Measurements from ENCODE around the gene KCNJ5. TPM values are rescaled to one million over a fixed set of nuclear protein-coding genes. Genes with fewer than 3 reads are reported as not detected.
A peak's percentile ranks its signal among the peaks of the same experiment; 100 is the strongest.

The KCNJ5 gene
- total RNA-seq, 2 donors from 2014 or later, result 6.3 to 13.7 TPM

- Histone ChIP-seq H3K36me3 (replicated peaks in 1 of 2; ENCODE audit: insufficient read depth in 1 of 2, low read depth in 2 of 2) (no peaks in the 10 kb centered on the region), H3K4me3 (no peak overlapping the region), H3K4me1 (peaks cover 83% of the 10 kb centered on the region), H3K27ac (peak overlapping the region in 1 of 4 donors; percentile 25), H3K27me3 (no peaks in the 10 kb centered on the region), H3K9me3 (no peaks in the 10 kb centered on the region)
- intact Hi-C loops (cut with DNase I), result no loop called here
- no peak for ATAC-seq
- DNase-seq, result peak; percentile 56 to 77 (median 66)
- TF ChIP-seq CTCF (IDR thresholded peaks at IDR 0.05), result no peak
- TF ChIP-seq POLR2A (IDR thresholded peaks at IDR 0.05), result no peak
- WGBS, 2 donors, result 73 to 77% methylated on average over 13 of the region's 13 CpGs
Observed at GRCh38 chr11:128898580-128899344, 7.6 kb downstream of the KCNJ5 start.

GRCh38 chr11:128900468-128900867 lies 9.3 kb downstream of the KCNJ5 start:
- Histone ChIP-seq H3K27me3 (no peaks in the 10 kb centered on the region), H3K27ac (peak overlapping the region in 3 of 4 donors; percentile 12 to 34 (median 23)), H3K4me3 (no peak overlapping the region), H3K36me3 (replicated peaks in 1 of 2; ENCODE audit: insufficient read depth in 1 of 2, low read depth in 2 of 2) (no peaks in the 10 kb centered on the region), H3K9me3 (no peaks in the 10 kb centered on the region), H3K4me1 (peaks cover 81% of the 10 kb centered on the region)
- intact Hi-C loops (cut with DNase I), result no loop called here
- WGBS, 2 donors, result 13 to 23% methylated on average over 4 of the region's 4 CpGs
- TF ChIP-seq POLR2A (IDR thresholded peaks at IDR 0.05) (no peak), CTCF (IDR thresholded peaks at IDR 0.05) (no peak)
- DNase-seq, result peak; percentile 54 to 74 (median 56)
- ATAC-seq, result peak; percentile 53

GRCh38 chr11:128901653-128902514 lies 10.7 kb downstream of the KCNJ5 start:
- TF ChIP-seq CTCF (IDR thresholded peaks at IDR 0.05) (no peak), POLR2A (IDR thresholded peaks at IDR 0.05) (no peak)
- no peak for DNase-seq
- intact Hi-C loops (cut with DNase I), result no loop called here
- no peak overlapping the region for H3K27ac ChIP-seq
- H3K27me3 ChIP-seq, result no peaks in the 10 kb centered on the region
- no peaks in the 10 kb centered on the region for H3K36me3 ChIP-seq (replicated peaks in 1 of 2; ENCODE audit: insufficient read depth in 1 of 2, low read depth in 2 of 2)
- H3K4me1 ChIP-seq, result peaks cover 76% of the 10 kb centered on the region
- no peak for ATAC-seq
- no peaks in the 10 kb centered on the region for H3K9me3 ChIP-seq
- 79 to 84% methylated on average over 28 to 29 of the region's 29 CpGs for WGBS, 2 donors
- H3K4me3 ChIP-seq, result no peak overlapping the region

- peaks cover 71% of the 10 kb centered on the region for H3K4me1 ChIP-seq
- no peak overlapping the region for H3K27ac ChIP-seq
- H3K36me3 ChIP-seq (replicated peaks in 1 of 2; ENCODE audit: insufficient read depth in 1 of 2, low read depth in 2 of 2), result no peaks in the 10 kb centered on the region
- DNase-seq, result no peak
- intact Hi-C loops (cut with DNase I), result no loop called here
- H3K27me3 ChIP-seq, result no peaks in the 10 kb centered on the region
- ATAC-seq, result no peak
- H3K9me3 ChIP-seq, result no peaks in the 10 kb centered on the region
- 81 to 88% methylated on average over 10 of the region's 10 CpGs for WGBS, 2 donors
- no peak for TF ChIP-seq POLR2A (IDR thresholded peaks at IDR 0.05)
- TF ChIP-seq CTCF (IDR thresholded peaks at IDR 0.05), result no peak
- no peak overlapping the region for H3K4me3 ChIP-seq
Observed at GRCh38 chr11:128902515-128903066, 11.4 kb downstream of the KCNJ5 start.
